GM12801 (cell line): Measurements from ENCODE around the gene CLPSL2.

Experiments
- CTCF ChIP-seq: IDR thresholded peaks from one replicate; pipeline ENCODE4 v1.5.1; 2011; ENCODE audit warnings: control low read depth; ENCODE audit not compliant: insufficient read length; ENCODE audit errors: extremely low read depth

The CLPSL2 gene

GRCh38 chr6:35776364-35777215 lies at the start of gene CLPSL2:
Gene CLPSL2, plus strand, starts transcription at chr6:35776598. Its CDS starts 21 bp downstream, at chr6:35776619.
- TF ChIP-seq CTCF: no peak

- no peak for TF ChIP-seq CTCF
Measured at GRCh38 chr6:35727231-35727934, 49.0 kb upstream of the CLPSL2 start.

GRCh38 chr6:35727935-35728682 lies 48.3 kb upstream of the CLPSL2 start:
- TF ChIP-seq CTCF: no peak

GRCh38 chr6:35728683-35729678 lies 47.4 kb upstream of the CLPSL2 start:
- no peak for TF ChIP-seq CTCF

- TF ChIP-seq CTCF: no peak
Measured at GRCh38 chr6:35729722-35730121, 46.7 kb upstream of the CLPSL2 start.

- TF ChIP-seq CTCF: no peak
Measured at GRCh38 chr6:35730745-35731413, 45.5 kb upstream of the CLPSL2 start.
